ENCODE measurements around the gene SCN5A.

Gene SCN5A

GRCh38 chr3:38577371-38578080, 72.0 kb downstream of the SCN5A start:
- H3K27ac ChIP-seq (ENCODE audit: insufficient read depth in 1 of 2, low read depth in 1 of 2, low read length in 2 of 2, poor library complexity in 1 of 2, severe bottlenecking in 2 of 2): no peak overlapping the region
- H3K4me3 ChIP-seq (ENCODE audit: control insufficient read depth in 1 of 7, extremely low read depth in 1 of 7, insufficient read depth in 4 of 7, low read depth in 2 of 7, low read length in 6 of 7): no peak overlapping the region
- DNase-seq: no peak
- POLR2A ChIA-PET: no interaction called here
- no peaks in the 10 kb centered on the region for H3K36me3 ChIP-seq (ENCODE audit: control insufficient read depth in 4 of 4, insufficient read depth in 4 of 4, low read length in 3 of 4)
- H3K27me3 ChIP-seq (replicated peaks in 2 of 5; ENCODE audit: control insufficient read depth in 4 of 5, insufficient read depth in 5 of 5, low read length in 4 of 5): no peaks in the 10 kb centered on the region
- H3K9me3 ChIP-seq (ENCODE audit: control extremely low read depth in 1 of 5, control insufficient read depth in 4 of 5, insufficient read depth in 2 of 5, low read depth in 1 of 5, low read length in 4 of 5): peaks cover 0 to 1% (median 0%) of the 10 kb centered on the region in 5 experiments
- WGBS (ENCODE audit: insufficient coverage): 94% methylated on average over 6 of the region's 8 CpGs
- H3K4me1 ChIP-seq (ENCODE audit: control extremely low read depth in 1 of 4, control insufficient read depth in 4 of 4, insufficient read depth in 4 of 4, low read length in 3 of 4): no peaks in the 10 kb centered on the region
- CTCF ChIA-PET: no interaction called here

DNA sequence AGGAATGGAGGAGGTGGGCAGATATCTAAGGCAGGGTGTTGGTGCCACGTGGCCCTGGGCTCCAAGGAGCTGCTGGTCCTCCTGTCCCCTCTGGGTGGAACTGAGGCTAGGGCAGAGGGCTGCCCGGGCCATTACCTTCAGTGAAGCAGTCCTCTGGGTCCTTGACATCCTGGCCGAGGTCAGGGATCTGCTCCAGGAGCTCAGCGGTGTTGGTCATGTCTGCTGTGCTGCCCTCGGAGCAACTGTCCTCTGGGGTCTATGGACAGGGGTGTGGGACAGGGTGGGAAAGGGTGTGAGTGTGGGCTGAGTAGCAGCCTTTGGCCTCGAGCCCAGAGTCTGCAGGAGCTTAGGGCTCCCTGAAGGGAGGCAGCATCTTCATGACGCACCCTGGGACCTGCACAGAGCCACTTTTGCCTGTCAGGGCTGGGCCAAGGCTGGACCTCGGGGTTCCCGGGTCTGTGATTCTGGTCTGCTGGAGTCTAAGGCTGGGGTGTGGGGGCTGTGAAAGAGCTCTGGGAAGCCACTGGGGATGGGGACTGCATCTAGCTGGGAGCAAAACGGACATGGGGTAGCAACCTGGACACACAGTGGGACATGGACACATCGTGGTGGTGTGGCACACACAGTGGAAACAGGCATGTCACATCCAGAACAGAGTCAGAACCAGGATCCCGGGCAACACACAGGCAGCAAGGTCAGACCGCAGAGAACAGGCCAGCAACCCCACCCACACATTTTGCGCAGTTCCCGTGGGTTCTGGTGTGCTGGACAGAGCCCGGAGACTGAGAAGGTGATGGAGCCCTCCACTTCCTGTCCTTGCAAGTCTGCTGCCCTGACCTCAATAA, 72.7 kb downstream of the SCN5A start:
- Histone ChIP-seq H3K9me3 (ENCODE audit: control extremely low read depth in 1 of 5, control insufficient read depth in 4 of 5, insufficient read depth in 2 of 5, low read depth in 1 of 5, low read length in 4 of 5) (peaks cover 0 to 1% (median 0%) of the 10 kb centered on the region in 5 experiments), H3K36me3 (ENCODE audit: control insufficient read depth in 4 of 4, insufficient read depth in 4 of 4, low read length in 3 of 4) (no peaks in the 10 kb centered on the region), H3K4me3 (ENCODE audit: control insufficient read depth in 1 of 7, extremely low read depth in 1 of 7, insufficient read depth in 4 of 7, low read depth in 2 of 7, low read length in 6 of 7) (no peak overlapping the region), H3K4me1 (ENCODE audit: control extremely low read depth in 1 of 4, control insufficient read depth in 4 of 4, insufficient read depth in 4 of 4, low read length in 3 of 4) (no peaks in the 10 kb centered on the region), H3K27me3 (replicated peaks in 2 of 5; ENCODE audit: control insufficient read depth in 4 of 5, insufficient read depth in 5 of 5, low read length in 4 of 5) (no peaks in the 10 kb centered on the region), H3K27ac (ENCODE audit: insufficient read depth in 1 of 2, low read depth in 1 of 2, low read length in 2 of 2, poor library complexity in 1 of 2, severe bottlenecking in 2 of 2) (no peak overlapping the region)
- DNase-seq: no peak
- ChIA-PET POLR2A (no interaction called here), CTCF (no interaction called here)
- WGBS (ENCODE audit: insufficient coverage): 92% methylated on average over 13 of the region's 16 CpGs

DNA sequence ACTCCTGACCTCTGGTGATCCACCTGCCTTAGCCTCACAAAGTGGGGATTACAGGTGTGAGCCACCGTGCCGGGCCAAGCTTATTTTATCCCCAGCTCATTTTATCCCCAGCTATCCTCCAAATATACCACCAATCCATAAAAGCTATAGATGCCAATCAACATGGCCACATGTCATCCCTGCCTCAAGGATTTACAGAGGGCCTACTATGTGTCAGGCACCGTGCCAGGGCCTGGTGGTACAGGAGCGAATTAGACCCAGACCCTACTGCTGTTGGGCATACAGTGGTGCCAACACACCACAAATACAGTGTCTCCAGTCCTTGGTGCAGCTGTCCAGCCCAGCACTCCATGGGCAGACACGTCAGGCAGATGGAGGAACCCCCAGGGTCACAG, 73.4 kb downstream of the SCN5A start:
- no peak for DNase-seq
- Histone ChIP-seq H3K9me3 (ENCODE audit: control extremely low read depth in 1 of 5, control insufficient read depth in 4 of 5, insufficient read depth in 2 of 5, low read depth in 1 of 5, low read length in 4 of 5) (peaks cover 0 to 1% (median 0%) of the 10 kb centered on the region in 5 experiments), H3K4me1 (ENCODE audit: control extremely low read depth in 1 of 4, control insufficient read depth in 4 of 4, insufficient read depth in 4 of 4, low read length in 3 of 4) (no peaks in the 10 kb centered on the region), H3K36me3 (ENCODE audit: control insufficient read depth in 4 of 4, insufficient read depth in 4 of 4, low read length in 3 of 4) (no peaks in the 10 kb centered on the region), H3K27ac (ENCODE audit: insufficient read depth in 1 of 2, low read depth in 1 of 2, low read length in 2 of 2, poor library complexity in 1 of 2, severe bottlenecking in 2 of 2) (no peak overlapping the region), H3K27me3 (replicated peaks in 2 of 5; ENCODE audit: control insufficient read depth in 4 of 5, insufficient read depth in 5 of 5, low read length in 4 of 5) (no peaks in the 10 kb centered on the region), H3K4me3 (ENCODE audit: control insufficient read depth in 1 of 7, extremely low read depth in 1 of 7, insufficient read depth in 4 of 7, low read depth in 2 of 7, low read length in 6 of 7) (no peak overlapping the region)
- POLR2A ChIA-PET: no interaction called here
- WGBS (ENCODE audit: insufficient coverage): 86% methylated on average over 3 of the region's 5 CpGs
- CTCF ChIA-PET: interaction anchor here (0.7 kb wide), 1 partner anchor 82 kb away, joined by 3 read pairs; no protein-coding TSS in a partner anchor

DNA sequence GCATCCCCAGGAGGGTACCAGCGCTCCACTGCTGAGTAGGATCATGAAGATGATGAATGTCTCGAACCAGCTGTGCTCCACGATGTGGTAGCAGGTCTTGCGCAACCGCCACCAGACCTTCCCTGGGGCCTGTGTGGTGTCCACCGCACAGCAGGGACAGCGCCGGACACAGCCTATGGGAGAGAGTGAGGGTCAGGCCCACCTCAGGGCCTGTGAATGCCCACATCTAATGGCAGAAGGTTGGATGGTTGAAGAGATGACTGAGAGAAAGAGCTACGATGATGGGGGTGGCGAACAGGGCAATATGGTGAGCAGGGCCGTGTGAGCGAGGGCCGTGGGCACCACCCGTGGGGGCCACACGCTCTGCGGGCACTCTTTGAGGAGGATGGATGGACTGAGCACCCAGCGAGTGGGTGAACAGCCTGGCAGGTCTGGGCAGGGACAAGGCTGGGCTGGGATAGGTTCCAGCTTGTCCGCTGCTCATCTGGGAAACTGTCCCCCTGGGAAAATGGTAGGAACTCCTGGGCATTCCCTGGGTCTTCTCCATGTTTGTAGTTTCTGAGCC, 74.1 kb downstream of the SCN5A start:
- Histone ChIP-seq H3K36me3 (ENCODE audit: control insufficient read depth in 4 of 4, insufficient read depth in 4 of 4, low read length in 3 of 4) (no peaks in the 10 kb centered on the region), H3K9me3 (ENCODE audit: control extremely low read depth in 1 of 5, control insufficient read depth in 4 of 5, insufficient read depth in 2 of 5, low read depth in 1 of 5, low read length in 4 of 5) (peaks cover 0 to 1% (median 0%) of the 10 kb centered on the region in 5 experiments), H3K27me3 (replicated peaks in 2 of 5; ENCODE audit: control insufficient read depth in 4 of 5, insufficient read depth in 5 of 5, low read length in 4 of 5) (no peaks in the 10 kb centered on the region), H3K4me3 (ENCODE audit: control insufficient read depth in 1 of 7, extremely low read depth in 1 of 7, insufficient read depth in 4 of 7, low read depth in 2 of 7, low read length in 6 of 7) (no peak overlapping the region), H3K4me1 (ENCODE audit: control extremely low read depth in 1 of 4, control insufficient read depth in 4 of 4, insufficient read depth in 4 of 4, low read length in 3 of 4) (no peaks in the 10 kb centered on the region), H3K27ac (ENCODE audit: insufficient read depth in 1 of 2, low read depth in 1 of 2, low read length in 2 of 2, poor library complexity in 1 of 2, severe bottlenecking in 2 of 2) (no peak overlapping the region)
- ChIA-PET CTCF (interaction anchor here (0.7 kb wide), 1 partner anchor 83 kb away, joined by 3 read pairs; no protein-coding TSS in a partner anchor), POLR2A (interaction anchor here (0.6 kb wide), 1 partner anchor 14 kb away, joined by 3 read pairs; no protein-coding TSS in a partner anchor)
- 90% methylated on average over 17 of the region's 18 CpGs for WGBS (ENCODE audit: insufficient coverage)
- no peak for DNase-seq

GRCh38 chr3:38574411-38575278, 74.8 kb downstream of the SCN5A start:
- Histone ChIP-seq H3K9me3 (ENCODE audit: control extremely low read depth in 1 of 5, control insufficient read depth in 4 of 5, insufficient read depth in 2 of 5, low read depth in 1 of 5, low read length in 4 of 5) (peaks cover 0 to 1% (median 0%) of the 10 kb centered on the region in 5 experiments), H3K4me1 (ENCODE audit: control extremely low read depth in 1 of 4, control insufficient read depth in 4 of 4, insufficient read depth in 4 of 4, low read length in 3 of 4) (no peaks in the 10 kb centered on the region), H3K4me3 (ENCODE audit: control insufficient read depth in 1 of 7, extremely low read depth in 1 of 7, insufficient read depth in 4 of 7, low read depth in 2 of 7, low read length in 6 of 7) (no peak overlapping the region), H3K36me3 (ENCODE audit: control insufficient read depth in 4 of 4, insufficient read depth in 4 of 4, low read length in 3 of 4) (no peaks in the 10 kb centered on the region), H3K27me3 (replicated peaks in 2 of 5; ENCODE audit: control insufficient read depth in 4 of 5, insufficient read depth in 5 of 5, low read length in 4 of 5) (no peaks in the 10 kb centered on the region), H3K27ac (ENCODE audit: insufficient read depth in 1 of 2, low read depth in 1 of 2, low read length in 2 of 2, poor library complexity in 1 of 2, severe bottlenecking in 2 of 2) (no peak overlapping the region)
- ChIA-PET CTCF (no interaction called here), POLR2A (interaction anchor here (1.0 kb wide), 1 partner anchor 22 kb away, joined by 3 read pairs; no protein-coding TSS in a partner anchor)
- DNase-seq: no peak
- WGBS (ENCODE audit: insufficient coverage): 98% methylated on average over 5 of the region's 6 CpGs

DNA sequence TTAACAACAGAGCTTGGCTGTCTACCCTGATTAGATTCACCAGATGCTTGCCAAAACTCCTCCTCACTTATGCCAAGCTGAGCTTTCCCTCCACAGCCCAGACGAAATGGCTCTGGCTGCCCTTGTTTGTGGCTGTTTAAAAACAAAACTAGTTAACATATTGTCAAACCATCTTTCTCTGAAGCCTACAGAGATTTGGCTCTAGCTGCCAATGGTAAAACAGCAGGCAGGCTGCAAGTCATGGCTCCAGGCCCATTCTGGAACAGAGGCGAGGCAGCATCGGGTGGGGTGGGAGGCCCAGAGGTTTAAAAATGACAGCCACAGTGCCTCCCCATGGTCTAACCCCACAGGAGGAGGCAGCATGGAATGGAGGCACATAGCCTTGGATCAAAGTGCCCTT, 75.9 kb downstream of the SCN5A start:
- 93% methylated on average over 3 of the region's 3 CpGs for WGBS (ENCODE audit: insufficient coverage)
- H3K27ac ChIP-seq (ENCODE audit: insufficient read depth in 1 of 2, low read depth in 1 of 2, low read length in 2 of 2, poor library complexity in 1 of 2, severe bottlenecking in 2 of 2): no peak overlapping the region
- H3K4me1 ChIP-seq (ENCODE audit: control extremely low read depth in 1 of 4, control insufficient read depth in 4 of 4, insufficient read depth in 4 of 4, low read length in 3 of 4): no peaks in the 10 kb centered on the region
- H3K4me3 ChIP-seq (ENCODE audit: control insufficient read depth in 1 of 7, extremely low read depth in 1 of 7, insufficient read depth in 4 of 7, low read depth in 2 of 7, low read length in 6 of 7): no peak overlapping the region
- H3K9me3 ChIP-seq (ENCODE audit: control extremely low read depth in 1 of 5, control insufficient read depth in 4 of 5, insufficient read depth in 2 of 5, low read depth in 1 of 5, low read length in 4 of 5): peaks cover 0 to 1% (median 0%) of the 10 kb centered on the region in 5 experiments
- DNase-seq: no peak
- H3K27me3 ChIP-seq (replicated peaks in 2 of 5; ENCODE audit: control insufficient read depth in 4 of 5, insufficient read depth in 5 of 5, low read length in 4 of 5): no peaks in the 10 kb centered on the region
- H3K36me3 ChIP-seq (ENCODE audit: control insufficient read depth in 4 of 4, insufficient read depth in 4 of 4, low read length in 3 of 4): no peaks in the 10 kb centered on the region
- ChIA-PET POLR2A (no interaction called here), CTCF (no interaction called here)

Measured in common myeloid progenitor, CD34-positive (primary cell).